NT2/D1 (cell line): ENCODE measurements around the gene KDM4C.

Experiments used
- SUZ12 ChIP-seq: IDR thresholded peaks from 2 replicates; pipeline ENCODE4 v1.6.1; 2011; ENCODE audit not compliant: insufficient read length, insufficient read depth; ENCODE audit errors: extremely low read depth
- YY1 ChIP-seq: IDR thresholded peaks from 2 replicates; pipeline ENCODE4 v1.6.1; 2011; ENCODE audit not compliant: insufficient read length, insufficient read depth
- ZNF274 ChIP-seq: IDR thresholded peaks from 2 replicates; pipeline ENCODE4 v1.6.1; 2011; ENCODE audit warnings: mild to moderate bottlenecking, low read depth, low read length

DNA sequence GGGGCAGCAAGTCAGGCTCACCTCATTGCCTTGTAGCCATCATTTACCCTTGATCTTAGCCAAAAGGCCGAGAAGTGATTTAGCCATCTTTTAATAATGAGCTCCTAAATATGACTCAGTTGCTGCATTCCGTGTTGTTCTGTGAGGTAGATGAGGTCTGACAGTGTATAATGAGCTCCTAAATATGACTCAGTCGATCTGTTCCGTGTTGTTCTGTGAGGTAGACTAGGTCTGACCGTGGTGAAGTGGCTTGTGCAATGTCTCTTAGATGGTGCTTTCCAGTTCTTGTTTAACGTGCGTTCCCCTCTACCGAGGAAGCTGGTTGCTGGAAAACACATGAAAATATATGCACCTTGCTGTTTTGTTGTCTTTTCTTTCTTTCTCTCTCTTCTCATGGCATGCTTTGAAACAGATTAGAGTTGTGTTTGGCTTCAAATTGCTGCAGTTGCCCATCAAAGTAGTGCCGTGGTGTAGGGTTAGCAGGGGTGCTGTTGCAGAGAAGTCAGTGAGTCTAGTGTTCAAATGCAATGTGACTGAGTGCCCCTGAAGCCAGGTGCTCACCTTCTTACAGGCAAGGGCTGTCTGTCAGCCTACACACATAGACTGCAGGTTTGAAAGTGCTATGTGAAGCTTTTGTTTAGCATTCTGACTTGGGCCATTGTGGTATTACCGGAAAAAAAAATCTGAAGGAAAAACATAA is 118.6 kb downstream of the KDM4C start:
- TF ChIP-seq ZNF274, result no peak
- no peak for TF ChIP-seq YY1
- no peak for TF ChIP-seq SUZ12
